HG02938 (cell line): Measurements from ENCODE around the gene FKTN.

Experiments used
- ATAC-seq: cut with Tn5 transposase; IDR thresholded peaks from one replicate; pipeline ENCODE4 v1.9.1; 2021; ENCODE audit warnings: mild to moderate bottlenecking, moderate library complexity; ENCODE audit not compliant: unreplicated experiment

The FKTN gene

DNA sequence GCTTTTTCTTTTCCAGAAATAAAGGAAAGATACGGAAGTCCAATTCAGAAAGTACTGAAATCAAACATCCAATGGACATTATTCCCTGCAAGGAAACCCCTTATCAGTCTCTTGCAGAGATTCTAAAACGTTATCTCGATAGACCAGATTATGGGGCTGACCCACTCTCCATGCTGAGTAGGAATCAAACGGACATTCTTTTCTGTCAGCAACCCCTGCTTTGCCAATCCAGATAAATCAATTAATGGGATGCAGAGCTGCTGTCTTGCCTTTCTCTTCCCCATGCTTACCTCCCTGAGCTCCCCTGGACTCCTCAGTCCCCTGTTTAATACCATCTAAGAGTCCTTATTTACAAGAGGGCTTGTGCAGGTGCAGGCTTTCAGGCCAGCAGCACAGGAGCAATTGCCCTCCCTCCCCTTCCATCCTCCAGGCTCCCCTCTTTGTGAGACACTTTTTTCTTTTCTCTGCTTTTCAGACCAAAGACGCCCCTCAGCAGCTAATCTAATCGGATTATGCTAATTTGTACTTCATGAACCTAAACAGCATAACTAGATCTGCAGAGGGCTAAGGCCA is 118.5 kb downstream of the FKTN start:
- no peak for ATAC-seq

DNA sequence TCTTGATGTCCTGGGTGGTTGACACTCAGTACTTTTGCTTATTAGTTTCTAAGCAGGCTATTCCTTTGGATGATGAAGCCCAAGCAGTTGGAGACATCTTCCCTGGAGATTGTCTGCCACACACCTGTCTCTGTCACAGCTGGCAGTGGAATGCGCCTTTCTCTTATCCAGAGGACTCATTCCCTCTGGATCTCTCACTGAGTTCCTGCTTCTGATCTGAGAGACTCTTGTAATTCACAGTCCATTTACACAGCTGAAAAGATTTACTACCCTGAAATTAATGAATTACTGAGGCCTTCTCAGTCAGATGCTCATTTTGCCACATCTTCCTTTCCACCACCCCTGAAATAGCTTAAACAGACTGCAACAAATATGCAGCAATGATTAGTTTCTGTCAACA is 120.2 kb downstream of the FKTN start:
- no peak for ATAC-seq

DNA sequence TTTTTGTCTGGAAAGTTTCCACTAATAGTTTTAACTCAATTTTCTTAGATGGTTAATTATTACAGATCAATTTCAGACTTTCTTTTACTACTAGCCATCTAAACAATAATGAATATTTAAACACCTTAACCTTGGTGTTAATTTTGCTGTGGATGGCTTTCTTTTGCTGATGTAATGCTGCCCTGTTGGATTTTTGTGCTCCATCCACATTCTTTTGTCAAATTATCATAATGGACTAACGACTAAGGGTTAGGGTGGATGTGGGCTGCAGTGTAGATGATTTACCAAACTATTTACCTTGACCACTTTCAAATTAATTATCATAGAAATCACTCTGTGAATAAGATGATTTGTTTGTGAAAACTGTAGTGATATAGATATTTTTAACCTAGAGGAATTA is 120.8 kb downstream of the FKTN start:
- ATAC-seq = no peak

DNA sequence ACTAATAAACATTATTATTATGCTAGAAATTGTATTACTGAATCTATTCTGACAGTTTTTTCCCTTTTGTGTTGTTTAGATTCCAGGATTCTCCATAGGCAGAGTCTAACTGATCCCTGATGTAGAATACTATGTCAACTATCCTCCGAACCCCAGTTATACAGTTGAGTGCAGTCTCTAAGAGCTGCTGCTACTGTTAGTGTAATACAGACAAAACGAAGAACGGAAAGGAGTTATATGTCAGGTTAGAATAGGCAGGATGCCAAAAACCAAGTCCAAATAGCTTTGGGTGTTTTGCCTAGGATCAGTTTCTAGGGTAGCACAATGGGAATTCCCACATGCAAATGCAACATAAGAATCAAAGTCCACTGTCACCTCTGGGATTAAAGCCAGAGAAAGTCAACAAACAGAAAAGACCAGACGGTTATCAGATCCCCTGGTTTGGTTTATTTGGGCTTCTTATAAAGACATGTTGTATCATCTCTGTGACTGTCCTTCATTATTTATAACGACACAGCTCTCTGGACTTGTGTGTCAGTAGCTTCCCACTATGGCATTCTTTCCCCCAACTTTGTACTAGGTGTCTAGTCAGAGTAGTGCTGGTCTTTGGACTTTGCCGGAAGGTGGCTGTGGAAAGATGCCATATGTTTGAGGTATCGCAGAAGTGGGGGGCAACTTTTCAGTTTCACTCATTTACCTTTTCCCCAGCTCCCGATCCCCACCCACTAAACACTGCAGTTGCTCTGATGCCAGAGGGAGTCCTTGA is 121.5 kb downstream of the FKTN start:
- no peak for ATAC-seq

GRCh38 chr9:105681313-105681712 is 123.4 kb downstream of the FKTN start:
- ATAC-seq = no peak

GRCh38 chr9:105681724-105682123 is 123.8 kb downstream of the FKTN start:
- ATAC-seq = no peak

GRCh38 chr9:105683688-105684275 is 125.9 kb downstream of the FKTN start:
- ATAC-seq = no peak

- no peak for ATAC-seq
Measured at GRCh38 chr9:105686936-105687335, 129.0 kb downstream of the FKTN start.
